DND-41 (cell line): ENCODE results near the gene UIMC1.

ENCODE experiments used
- CTCF ChIP-seq: IDR thresholded peaks from 2 replicates; pipeline ENCODE4 v1.5.1; 2012; ENCODE audit warnings: borderline replicate concordance, low read length, moderate library complexity, mild to moderate bottlenecking; ENCODE audit not compliant: poor library complexity, severe bottlenecking; ENCODE audit errors: extremely low read depth
- EZH2 ChIP-seq: IDR thresholded peaks from 3 replicates; pipeline ENCODE4 v1.6.1; 2012; ENCODE audit warnings: borderline replicate concordance, low read depth, mild to moderate bottlenecking, moderate library complexity, low read length, inconsistent platforms; ENCODE audit not compliant: severe bottlenecking

- TF ChIP-seq CTCF (no peak), EZH2 (no peak)
Measured at GRCh38 chr5:176862330-176862995, 144.1 kb downstream of the UIMC1 start.
